Gastroesophageal sphincter (tissue), 4 donors: ENCODE results near the gene PER2. TPM values are rescaled to one million over a fixed set of nuclear protein-coding genes. Genes with fewer than 3 reads are reported as not detected.

Experiments used
- ATAC-seq: fragments of 150-250 bp; one replicate; pipeline ENCODE4 v1.9.1; 2016; ENCODE audit warnings: mild to moderate bottlenecking, moderate library complexity
- H3K27ac ChIP-seq, 4 donors: fragments of 200-600 bp; sonication (generic) in 3 of 4; 1 replicate in 3 of 4; 2 replicates in 1 of 4; pipeline ENCODE4 v1.5.1; 2016 to 2019
- H3K27me3 ChIP-seq: fragments of 200-600 bp; sonication (generic); one replicate; pipeline ENCODE4 v1.5.1; 2019
- H3K36me3 ChIP-seq, 2 donors: fragments of 200-600 bp; sonication (generic); one replicate each; pipeline ENCODE4 v1.5.1; 2019; ENCODE audit warnings: control low read depth in 1 of 2
- H3K4me1 ChIP-seq, 3 donors: fragments of 200-600 bp; sonication (generic); 1 replicate in 2 of 3; 2 replicates in 1 of 3; pipeline ENCODE4 v1.5.1; 2016 to 2019; ENCODE audit warnings: control low read depth in 2 of 3
- H3K4me3 ChIP-seq, 2 donors: fragments of 200-600 bp; sonication (generic); one replicate each; pipeline ENCODE4 v1.5.1; 2019; ENCODE audit warnings: mild to moderate bottlenecking in 1 of 2, moderate library complexity in 1 of 2
- H3K9me3 ChIP-seq, 3 donors: fragments of 200-600 bp; sonication (generic); one replicate each; pipeline ENCODE4 v1.5.1; 2017 to 2019; ENCODE audit warnings: control low read depth in 2 of 3
- EP300 ChIP-seq: sonication (generic); formaldehyde crosslinking; IDR thresholded peaks from one replicate; pipeline ENCODE4 v1.6.1; 2017; ENCODE audit warnings: antibody characterized with exemption, mild to moderate bottlenecking
- POLR2A ChIP-seq, 2 donors: fragments of 450-650 bp; IDR thresholded peaks; one replicate each; pipeline ENCODE4 v1.6.1; 2017; ENCODE audit warnings: antibody characterized with exemption in 2 of 2, mild to moderate bottlenecking in 2 of 2, moderate library complexity in 1 of 2
- POLR2AphosphoS5 ChIP-seq: sonication (generic); formaldehyde crosslinking; IDR thresholded peaks from one replicate; pipeline ENCODE4 v1.6.1; 2017; ENCODE audit warnings: antibody characterized with exemption
- WGBS, 2 donors: methylation state at CpG; one replicate each; pipeline ENCODE4 v1.1.5; 2018; ENCODE audit warnings: low coverage in 1 of 2; 5-methylcytosine and 5-hydroxymethylcytosine counted together
- total RNA-seq, 4 donors: library from RNA; depleted of rRNA; stranded (reverse); fragments of >200 nt; gene quantifications; one replicate each; pipeline ENCODE4 v1.1.0, GENCODE V29; 2016
- TF ChIP-seq, protein P1 (sequence below), 4 experiments: fragments of 200-600 bp in 2 of 4; fragments of 450-650 bp in 2 of 4; sonication (generic) in 1 of 4; IDR thresholded peaks; one replicate each; pipeline ENCODE4 v1.5.1; 2017 to 2019; ENCODE audit warnings: antibody characterized with exemption in 4 of 4, mild to moderate bottlenecking in 2 of 4, moderate library complexity in 2 of 4

Gene PER2
- total RNA-seq, 4 donors from 2014 or later = 8.7 to 20.5 (median 17.0) TPM

- Histone ChIP-seq H3K36me3 (peaks cover 0 to 14% of the 10 kb centered on the region in 2 donors), H3K27ac (peak within 1 kb of the TSS in 3 of 4 donors; percentile 79 to 84 (median 81)), H3K27me3 (peaks cover 6% of the 10 kb centered on the region), H3K4me1 (peaks cover 0 to 46% (median 8%) of the 10 kb centered on the region in 3 donors), H3K9me3 (no peaks in the 10 kb centered on the region), H3K4me3 (peak within 1 kb of the TSS; percentile 45 to 75)
- TF ChIP-seq EP300 = no peak
- TF ChIP-seq, protein P1, sequence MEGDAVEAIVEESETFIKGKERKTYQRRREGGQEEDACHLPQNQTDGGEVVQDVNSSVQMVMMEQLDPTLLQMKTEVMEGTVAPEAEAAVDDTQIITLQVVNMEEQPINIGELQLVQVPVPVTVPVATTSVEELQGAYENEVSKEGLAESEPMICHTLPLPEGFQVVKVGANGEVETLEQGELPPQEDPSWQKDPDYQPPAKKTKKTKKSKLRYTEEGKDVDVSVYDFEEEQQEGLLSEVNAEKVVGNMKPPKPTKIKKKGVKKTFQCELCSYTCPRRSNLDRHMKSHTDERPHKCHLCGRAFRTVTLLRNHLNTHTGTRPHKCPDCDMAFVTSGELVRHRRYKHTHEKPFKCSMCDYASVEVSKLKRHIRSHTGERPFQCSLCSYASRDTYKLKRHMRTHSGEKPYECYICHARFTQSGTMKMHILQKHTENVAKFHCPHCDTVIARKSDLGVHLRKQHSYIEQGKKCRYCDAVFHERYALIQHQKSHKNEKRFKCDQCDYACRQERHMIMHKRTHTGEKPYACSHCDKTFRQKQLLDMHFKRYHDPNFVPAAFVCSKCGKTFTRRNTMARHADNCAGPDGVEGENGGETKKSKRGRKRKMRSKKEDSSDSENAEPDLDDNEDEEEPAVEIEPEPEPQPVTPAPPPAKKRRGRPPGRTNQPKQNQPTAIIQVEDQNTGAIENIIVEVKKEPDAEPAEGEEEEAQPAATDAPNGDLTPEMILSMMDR (IDR thresholded peaks at IDR 0.05) = peak in 2 of 4 experiments; percentile 18 to 40
- TF ChIP-seq POLR2A (IDR thresholded peaks at IDR 0.05) = peak; percentile 84 to 90
- peak; percentile 38 for TF ChIP-seq POLR2AphosphoS5
- WGBS, 2 donors = no CpG with 5 or more reads among the region's 105 CpGs
- peak; percentile 96 for ATAC-seq
Observed at GRCh38 chr2:238239863-238240756, 48.3 kb downstream of the PER2 start, which contains the start of gene HES6. Gene HES6 (minus strand): TSS chr2:238240038. CDS start chr2:238239905, 133 bp downstream.

DNA sequence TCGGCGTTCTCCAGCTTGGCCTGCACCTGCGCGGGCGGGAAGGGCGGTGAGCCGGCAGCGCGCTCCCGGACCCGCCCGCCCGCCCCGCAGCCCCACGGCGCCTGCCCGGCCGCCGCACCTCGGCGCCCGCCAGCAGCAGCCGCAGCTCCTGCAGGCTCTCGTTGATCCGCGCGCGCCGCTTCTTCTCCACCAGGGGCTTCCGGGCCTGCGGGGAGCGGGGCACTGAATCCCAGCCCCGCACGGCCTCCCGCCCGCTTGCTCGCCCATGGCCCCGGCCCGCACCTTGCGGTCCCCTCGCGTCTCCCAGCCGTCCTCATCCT is 48.9 kb downstream of the PER2 start:
- Histone ChIP-seq H3K27me3 (peaks cover 6% of the 10 kb centered on the region), H3K9me3 (no peaks in the 10 kb centered on the region), H3K27ac (peak overlapping the region in 3 of 4 donors; percentile 79 to 84 (median 81)), H3K4me3 (peak overlapping the region; percentile 45 to 75), H3K36me3 (peaks cover 0 to 9% of the 10 kb centered on the region in 2 donors), H3K4me1 (peaks cover 0 to 50% (median 8%) of the 10 kb centered on the region in 3 donors)
- ATAC-seq = peak; percentile 21
- WGBS, 2 donors = 0% methylated on average over 7 of the region's 43 CpGs; no CpG with 5 or more reads in 1 of the 2 donors
- TF ChIP-seq POLR2AphosphoS5 = no peak
- TF ChIP-seq, protein P1 (IDR thresholded peaks at IDR 0.05) = peak in 1 of 4 experiments; percentile 11

- no CpG with 5 or more reads among the region's 75 CpGs for WGBS, 2 donors
- no peaks in the 10 kb centered on the region for H3K9me3 ChIP-seq
- TF ChIP-seq POLR2AphosphoS5 (no peak), EP300 (no peak), POLR2A (IDR thresholded peaks at IDR 0.05) (no peak)
- TF ChIP-seq, protein P1 (IDR thresholded peaks at IDR 0.05) = no peak
- peak; percentile 2 for ATAC-seq
- peak overlapping the region in 3 of 4 donors; percentile 79 to 84 (median 81) for H3K27ac ChIP-seq
- peak overlapping the region; percentile 45 to 75 for H3K4me3 ChIP-seq
- peaks cover 0 to 53% (median 8%) of the 10 kb centered on the region in 3 donors for H3K4me1 ChIP-seq
- H3K27me3 ChIP-seq = peaks cover 6% of the 10 kb centered on the region
- peaks cover 0 to 5% of the 10 kb centered on the region in 2 donors for H3K36me3 ChIP-seq
Observed at GRCh38 chr2:238238766-238239542, 49.5 kb downstream of the PER2 start.

GRCh38 chr2:238238311-238238765 is 50.1 kb downstream of the PER2 start:
- peaks cover 0 to 49% (median 8%) of the 10 kb centered on the region in 3 donors for H3K4me1 ChIP-seq
- H3K9me3 ChIP-seq = no peaks in the 10 kb centered on the region
- H3K36me3 ChIP-seq = peaks cover 0 to under 1% of the 10 kb centered on the region in 2 donors
- no peak for ATAC-seq
- no peak overlapping the region for H3K27ac ChIP-seq
- WGBS, 2 donors = 95 to 100% methylated on average over 1 to 4 of the region's 5 CpGs
- TF ChIP-seq, protein P1 (IDR thresholded peaks at IDR 0.05) = no peak
- TF ChIP-seq POLR2AphosphoS5 (no peak), POLR2A (IDR thresholded peaks at IDR 0.05) (no peak), EP300 (no peak)
- H3K27me3 ChIP-seq = peaks cover 6% of the 10 kb centered on the region
- no peak overlapping the region for H3K4me3 ChIP-seq
